ENCODE data around the gene DDX31. TPM values are rescaled to one million over a fixed set of nuclear protein-coding genes. Genes with fewer than 3 reads are reported as not detected.

The DDX31 gene
- total RNA-seq, 1 experiment from 2014 or later: 21.8 TPM

DNA sequence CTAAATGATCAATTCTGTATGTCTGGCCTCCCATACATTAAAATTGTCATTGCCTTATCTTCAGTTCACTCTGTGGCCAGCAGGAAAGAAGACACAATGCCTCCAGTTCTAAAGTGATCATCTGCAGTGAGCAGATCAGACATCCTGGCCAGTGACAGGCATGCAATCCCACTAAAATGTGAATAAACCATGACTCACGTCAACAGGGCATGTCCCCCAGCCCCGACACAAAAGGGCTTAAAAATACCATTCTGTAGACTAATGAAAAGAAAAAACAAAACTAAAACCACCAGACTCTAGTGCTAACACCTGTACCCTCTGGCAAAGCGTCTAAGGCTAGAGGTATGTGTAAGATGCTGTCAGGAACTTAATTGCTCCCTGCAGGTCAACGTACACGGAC lies 38.5 kb downstream of the DDX31 start:
- no peak for DNase-seq
- no peak overlapping the region for H2AFZ ChIP-seq (ENCODE audit: low read length)
- no peaks in the 10 kb centered on the region for H3K27me3 ChIP-seq (ENCODE audit: low read length)
- H3K4me3 ChIP-seq (ENCODE audit: low read length): no peak overlapping the region
- peaks cover 26% of the 10 kb centered on the region; the same call in 1 of the 2 replicates for H3K36me3 ChIP-seq (ENCODE audit: insufficient read depth, low read length)
- no peak overlapping the region for H3K9ac ChIP-seq (ENCODE audit: low read length)
- H3K4me2 ChIP-seq (ENCODE audit: low read depth, low read length, poor library complexity, severe bottlenecking): no peak overlapping the region
- no peaks in the 10 kb centered on the region for H3K9me3 ChIP-seq (ENCODE audit: low read length)
- no peaks in the 10 kb centered on the region for H3K79me2 ChIP-seq (ENCODE audit: low read length)
- H4K20me1 ChIP-seq (ENCODE audit: insufficient read depth, low read depth, low read length): no peaks in the 10 kb centered on the region
- H3K27ac ChIP-seq (ENCODE audit: low read length): no peak overlapping the region
- H3K4me1 ChIP-seq (ENCODE audit: low read length): no peaks in the 10 kb centered on the region
- H3K9me2 ChIP-seq (replicated peaks; ENCODE audit: insufficient read depth, low read length): no peaks in the 10 kb centered on the region

DNA sequence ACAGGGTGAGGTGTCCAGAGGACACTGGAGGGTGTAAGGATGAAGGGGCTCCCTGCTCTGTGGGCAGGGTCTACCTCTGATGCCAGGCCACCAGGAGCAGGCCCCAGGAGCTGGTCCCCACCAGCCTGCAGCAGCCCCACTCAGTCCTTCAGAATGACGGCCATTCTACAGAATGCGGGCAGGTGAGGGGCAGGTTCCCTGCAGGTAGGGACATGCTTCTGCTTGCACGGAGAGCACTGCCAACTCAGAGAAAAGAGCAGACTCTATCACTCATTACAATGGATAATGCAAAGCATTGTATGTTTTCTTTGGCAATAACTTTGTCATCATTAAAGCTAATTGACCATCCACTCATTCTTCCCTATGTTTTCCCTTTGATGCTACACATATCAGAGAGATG lies 39.0 kb downstream of the DDX31 start:
- Histone ChIP-seq H3K27ac (ENCODE audit: low read length) (no peak overlapping the region), H3K27me3 (ENCODE audit: low read length) (no peaks in the 10 kb centered on the region), H3K9me3 (ENCODE audit: low read length) (no peaks in the 10 kb centered on the region), H3K36me3 (ENCODE audit: insufficient read depth, low read length) (peaks cover 26% of the 10 kb centered on the region; the same call in 1 of the 2 replicates), H3K79me2 (ENCODE audit: low read length) (no peaks in the 10 kb centered on the region), H4K20me1 (ENCODE audit: insufficient read depth, low read depth, low read length) (no peaks in the 10 kb centered on the region), H3K4me3 (ENCODE audit: low read length) (no peak overlapping the region), H2AFZ (ENCODE audit: low read length) (no peak overlapping the region), H3K9ac (ENCODE audit: low read length) (no peak overlapping the region), H3K4me1 (ENCODE audit: low read length) (no peaks in the 10 kb centered on the region), H3K9me2 (replicated peaks; ENCODE audit: insufficient read depth, low read length) (no peaks in the 10 kb centered on the region), H3K4me2 (ENCODE audit: low read depth, low read length, poor library complexity, severe bottlenecking) (no peak overlapping the region)
- DNase-seq: no peak

DNA sequence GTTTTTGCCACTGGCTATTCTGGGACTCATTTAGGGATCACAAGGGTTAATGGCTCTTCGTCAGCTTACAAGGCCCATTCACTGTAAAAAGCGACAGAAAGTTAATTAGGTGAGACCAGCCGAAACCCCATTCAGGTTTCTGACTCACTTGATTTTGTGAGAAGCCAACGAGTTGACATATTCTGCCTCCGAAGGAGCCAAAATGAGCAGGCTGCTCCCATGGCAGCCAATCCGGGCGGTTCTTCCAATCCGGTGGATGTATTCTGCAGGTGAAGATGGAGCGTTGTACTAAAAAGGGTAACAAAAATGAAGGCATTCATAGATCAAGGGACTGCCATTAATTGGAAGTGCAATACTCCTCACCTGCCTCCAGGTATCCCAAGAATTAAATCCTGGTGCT lies 39.7 kb downstream of the DDX31 start:
- no peaks in the 10 kb centered on the region for H4K20me1 ChIP-seq (ENCODE audit: insufficient read depth, low read depth, low read length)
- H3K36me3 ChIP-seq (ENCODE audit: insufficient read depth, low read length): peaks cover 31% of the 10 kb centered on the region; the same call in 1 of the 2 replicates
- H3K27me3 ChIP-seq (ENCODE audit: low read length): no peaks in the 10 kb centered on the region
- H3K4me1 ChIP-seq (ENCODE audit: low read length): no peaks in the 10 kb centered on the region
- no peaks in the 10 kb centered on the region for H3K79me2 ChIP-seq (ENCODE audit: low read length)
- H3K27ac ChIP-seq (ENCODE audit: low read length): no peak overlapping the region
- H3K9me2 ChIP-seq (replicated peaks; ENCODE audit: insufficient read depth, low read length): no peaks in the 10 kb centered on the region
- no peak overlapping the region for H3K4me3 ChIP-seq (ENCODE audit: low read length)
- DNase-seq: no peak
- no peak overlapping the region for H3K4me2 ChIP-seq (ENCODE audit: low read depth, low read length, poor library complexity, severe bottlenecking)
- no peak overlapping the region for H3K9ac ChIP-seq (ENCODE audit: low read length)
- H2AFZ ChIP-seq (ENCODE audit: low read length): no peak overlapping the region
- H3K9me3 ChIP-seq (ENCODE audit: low read length): no peaks in the 10 kb centered on the region

DNA sequence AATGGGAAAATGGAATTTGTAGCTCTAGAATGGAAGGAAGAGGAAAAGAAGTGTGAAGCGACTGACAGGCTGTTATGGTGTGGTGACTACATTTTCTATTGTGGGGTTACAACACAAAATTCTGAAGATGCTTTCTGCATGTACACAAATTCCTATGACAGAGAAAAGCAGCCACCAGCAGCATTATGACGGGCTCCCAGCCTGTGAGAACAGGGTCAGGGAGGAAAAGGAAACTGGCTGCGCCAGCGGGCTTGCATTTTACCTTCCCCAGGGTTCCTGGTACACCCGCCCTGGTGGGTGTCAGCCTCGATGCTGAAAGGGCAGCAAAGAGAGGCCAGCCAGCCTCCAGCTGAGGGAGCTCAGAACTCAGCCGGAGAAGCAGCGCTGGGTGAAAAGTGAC lies 41.0 kb downstream of the DDX31 start:
- no peak overlapping the region for H3K4me2 ChIP-seq (ENCODE audit: low read depth, low read length, poor library complexity, severe bottlenecking)
- no peak overlapping the region for H3K4me3 ChIP-seq (ENCODE audit: low read length)
- H3K79me2 ChIP-seq (ENCODE audit: low read length): no peaks in the 10 kb centered on the region
- H3K36me3 ChIP-seq (ENCODE audit: insufficient read depth, low read length): peaks cover 30% of the 10 kb centered on the region; the same call in 1 of the 2 replicates
- no peaks in the 10 kb centered on the region for H3K9me2 ChIP-seq (replicated peaks; ENCODE audit: insufficient read depth, low read length)
- H3K27me3 ChIP-seq (ENCODE audit: low read length): no peaks in the 10 kb centered on the region
- no peaks in the 10 kb centered on the region for H4K20me1 ChIP-seq (ENCODE audit: insufficient read depth, low read depth, low read length)
- no peaks in the 10 kb centered on the region for H3K9me3 ChIP-seq (ENCODE audit: low read length)
- H2AFZ ChIP-seq (ENCODE audit: low read length): no peak overlapping the region
- no peak overlapping the region for H3K9ac ChIP-seq (ENCODE audit: low read length)
- no peaks in the 10 kb centered on the region for H3K4me1 ChIP-seq (ENCODE audit: low read length)
- DNase-seq: no peak
- no peak overlapping the region for H3K27ac ChIP-seq (ENCODE audit: low read length)

DNA sequence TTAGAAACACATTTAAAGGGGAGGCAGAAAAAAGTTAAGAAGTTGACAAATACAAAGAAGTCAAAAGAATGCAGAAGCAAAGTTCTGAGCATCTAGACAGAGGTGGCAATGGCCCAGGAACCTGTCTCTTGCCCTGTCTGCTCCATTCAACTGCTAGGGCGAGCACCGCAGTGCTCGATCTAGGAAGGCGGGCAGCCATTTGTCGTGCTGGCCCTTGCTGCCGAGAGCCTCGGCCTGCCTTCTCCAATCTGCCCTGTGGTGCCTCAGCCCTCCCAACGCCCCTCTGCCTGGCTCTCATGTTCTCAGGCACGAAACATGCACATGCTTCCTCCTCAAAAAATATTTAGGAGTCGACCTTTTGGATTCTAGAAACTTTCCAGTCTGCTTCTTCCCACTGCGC lies 42.2 kb downstream of the DDX31 start:
- DNase-seq: no peak
- no peaks in the 10 kb centered on the region for H3K9me3 ChIP-seq (ENCODE audit: low read length)
- H3K27ac ChIP-seq (ENCODE audit: low read length): no peak overlapping the region
- H3K4me2 ChIP-seq (ENCODE audit: low read depth, low read length, poor library complexity, severe bottlenecking): no peak overlapping the region
- H3K4me3 ChIP-seq (ENCODE audit: low read length): no peak overlapping the region
- H3K79me2 ChIP-seq (ENCODE audit: low read length): no peaks in the 10 kb centered on the region
- no peak overlapping the region for H2AFZ ChIP-seq (ENCODE audit: low read length)
- H3K9ac ChIP-seq (ENCODE audit: low read length): no peak overlapping the region
- no peaks in the 10 kb centered on the region for H3K4me1 ChIP-seq (ENCODE audit: low read length)
- no peaks in the 10 kb centered on the region for H4K20me1 ChIP-seq (ENCODE audit: insufficient read depth, low read depth, low read length)
- no peaks in the 10 kb centered on the region for H3K27me3 ChIP-seq (ENCODE audit: low read length)
- H3K9me2 ChIP-seq (replicated peaks; ENCODE audit: insufficient read depth, low read length): no peaks in the 10 kb centered on the region
- H3K36me3 ChIP-seq (ENCODE audit: insufficient read depth, low read length): peaks cover 25% of the 10 kb centered on the region; the same call in 1 of the 2 replicates

DNA sequence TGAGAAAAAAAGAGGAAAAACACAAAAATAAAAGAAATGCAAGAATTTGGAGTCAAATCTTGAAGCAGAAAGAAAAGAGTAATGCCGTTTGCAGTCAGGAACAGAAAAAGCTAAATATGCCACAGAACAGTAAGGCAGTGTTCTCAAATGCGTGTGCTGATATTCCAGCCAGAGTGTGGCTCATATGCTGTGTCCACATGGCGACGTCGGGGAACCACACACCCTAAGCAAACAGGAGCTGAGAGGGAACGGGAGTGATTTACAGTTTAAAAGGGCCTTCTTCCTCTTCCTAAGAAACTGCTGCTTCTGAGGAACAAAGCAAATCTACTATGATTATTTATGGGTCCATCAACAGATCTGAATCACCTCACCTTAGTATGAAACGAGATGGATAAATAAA lies 42.7 kb downstream of the DDX31 start:
- DNase-seq: no peak
- H3K4me1 ChIP-seq (ENCODE audit: low read length): no peaks in the 10 kb centered on the region
- no peak overlapping the region for H2AFZ ChIP-seq (ENCODE audit: low read length)
- H3K9ac ChIP-seq (ENCODE audit: low read length): no peak overlapping the region
- H3K27ac ChIP-seq (ENCODE audit: low read length): no peak overlapping the region
- no peaks in the 10 kb centered on the region for H3K79me2 ChIP-seq (ENCODE audit: low read length)
- no peak overlapping the region for H3K4me2 ChIP-seq (ENCODE audit: low read depth, low read length, poor library complexity, severe bottlenecking)
- no peaks in the 10 kb centered on the region for H3K9me2 ChIP-seq (replicated peaks; ENCODE audit: insufficient read depth, low read length)
- peaks cover 29% of the 10 kb centered on the region; the same call in 1 of the 2 replicates for H3K36me3 ChIP-seq (ENCODE audit: insufficient read depth, low read length)
- H3K27me3 ChIP-seq (ENCODE audit: low read length): no peaks in the 10 kb centered on the region
- no peak overlapping the region for H3K4me3 ChIP-seq (ENCODE audit: low read length)
- no peaks in the 10 kb centered on the region for H3K9me3 ChIP-seq (ENCODE audit: low read length)
- H4K20me1 ChIP-seq (ENCODE audit: insufficient read depth, low read depth, low read length): no peaks in the 10 kb centered on the region

DNA sequence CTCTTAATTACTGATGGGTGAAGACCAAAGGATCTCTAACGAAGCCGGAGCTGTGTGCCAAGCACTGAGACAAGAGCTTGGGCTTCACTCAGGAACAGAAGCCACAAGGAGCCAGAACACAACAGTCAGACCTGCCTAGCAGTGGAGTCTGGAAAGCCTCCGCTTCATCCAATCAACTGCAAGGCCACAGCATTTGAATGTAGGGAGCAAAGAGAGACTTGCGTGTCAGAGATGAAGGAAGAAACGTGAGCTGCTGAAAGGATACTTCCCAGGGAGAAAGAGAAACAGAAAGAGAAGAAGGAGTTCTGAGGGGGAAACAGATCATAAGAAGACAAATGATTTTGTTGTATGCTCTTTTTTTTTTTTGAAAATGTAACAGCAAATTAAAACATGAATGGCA lies 43.5 kb downstream of the DDX31 start:
- DNase-seq: no peak
- no peak overlapping the region for H3K9ac ChIP-seq (ENCODE audit: low read length)
- peaks cover 30% of the 10 kb centered on the region; the same call in 1 of the 2 replicates for H3K36me3 ChIP-seq (ENCODE audit: insufficient read depth, low read length)
- H3K4me3 ChIP-seq (ENCODE audit: low read length): no peak overlapping the region
- no peak overlapping the region for H2AFZ ChIP-seq (ENCODE audit: low read length)
- H3K27me3 ChIP-seq (ENCODE audit: low read length): no peaks in the 10 kb centered on the region
- H3K9me2 ChIP-seq (replicated peaks; ENCODE audit: insufficient read depth, low read length): no peaks in the 10 kb centered on the region
- no peak overlapping the region for H3K4me2 ChIP-seq (ENCODE audit: low read depth, low read length, poor library complexity, severe bottlenecking)
- no peaks in the 10 kb centered on the region for H3K79me2 ChIP-seq (ENCODE audit: low read length)
- H3K27ac ChIP-seq (ENCODE audit: low read length): no peak overlapping the region
- H3K4me1 ChIP-seq (ENCODE audit: low read length): no peaks in the 10 kb centered on the region
- H4K20me1 ChIP-seq (ENCODE audit: insufficient read depth, low read depth, low read length): no peaks in the 10 kb centered on the region
- no peaks in the 10 kb centered on the region for H3K9me3 ChIP-seq (ENCODE audit: low read length)

DNA sequence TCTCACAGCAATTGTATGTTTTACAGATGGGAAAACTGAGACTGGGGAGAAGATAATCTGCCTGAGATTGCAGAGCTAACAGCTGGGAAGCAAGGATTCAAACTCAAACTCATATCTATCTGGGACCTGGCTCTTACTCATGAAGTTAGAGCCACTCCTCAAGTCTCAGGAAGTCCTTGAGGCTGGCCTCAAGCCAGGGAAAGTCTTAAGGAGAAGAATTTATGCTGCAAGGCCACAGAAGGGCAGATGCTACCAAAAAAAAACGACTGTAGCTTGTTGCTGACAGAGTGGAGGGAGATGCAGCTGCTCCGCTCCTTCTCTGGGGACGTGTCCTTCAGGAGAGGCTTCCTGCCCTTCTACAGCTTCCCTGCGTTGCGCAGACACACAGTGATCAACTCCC lies 47.6 kb downstream of the DDX31 start:
- Histone ChIP-seq H3K4me3 (ENCODE audit: low read length) (no peak overlapping the region), H4K20me1 (ENCODE audit: insufficient read depth, low read depth, low read length) (no peaks in the 10 kb centered on the region), H3K4me1 (ENCODE audit: low read length) (no peaks in the 10 kb centered on the region), H3K9me3 (ENCODE audit: low read length) (no peaks in the 10 kb centered on the region), H3K4me2 (ENCODE audit: low read depth, low read length, poor library complexity, severe bottlenecking) (no peak overlapping the region), H3K36me3 (ENCODE audit: insufficient read depth, low read length) (peaks cover 28% of the 10 kb centered on the region; the same call in 1 of the 2 replicates), H2AFZ (ENCODE audit: low read length) (no peak overlapping the region), H3K9ac (ENCODE audit: low read length) (no peak overlapping the region), H3K27me3 (ENCODE audit: low read length) (no peaks in the 10 kb centered on the region), H3K79me2 (ENCODE audit: low read length) (no peaks in the 10 kb centered on the region), H3K27ac (ENCODE audit: low read length) (no peak overlapping the region), H3K9me2 (replicated peaks; ENCODE audit: insufficient read depth, low read length) (no peaks in the 10 kb centered on the region)
- no peak for DNase-seq

DNA sequence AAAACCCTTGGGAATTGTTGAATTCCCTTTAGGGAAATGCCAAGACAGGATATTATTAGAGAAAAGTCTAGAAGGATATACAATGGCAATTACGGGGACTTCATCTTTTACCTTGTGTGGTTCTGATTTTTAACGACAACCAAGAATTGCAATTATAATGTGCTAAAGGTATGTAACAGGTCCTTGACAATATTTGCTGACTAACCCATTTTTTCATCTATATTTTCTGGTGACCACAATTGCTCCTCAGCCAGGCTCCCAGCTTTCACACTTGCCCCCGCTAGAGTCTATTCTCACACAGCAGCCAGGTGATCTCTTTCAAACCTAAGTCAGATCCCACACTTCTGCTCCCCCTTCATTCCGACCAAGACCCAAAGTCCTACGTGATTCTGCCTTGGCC lies 53.1 kb downstream of the DDX31 start:
- Histone ChIP-seq H3K9me3 (ENCODE audit: low read length) (no peaks in the 10 kb centered on the region), H3K27ac (ENCODE audit: low read length) (no peak overlapping the region), H3K27me3 (ENCODE audit: low read length) (no peaks in the 10 kb centered on the region), H3K36me3 (ENCODE audit: insufficient read depth, low read length) (peaks cover 46% of the 10 kb centered on the region; the same call in 1 of the 2 replicates), H3K79me2 (ENCODE audit: low read length) (no peaks in the 10 kb centered on the region), H3K9me2 (replicated peaks; ENCODE audit: insufficient read depth, low read length) (no peaks in the 10 kb centered on the region), H4K20me1 (ENCODE audit: insufficient read depth, low read depth, low read length) (no peaks in the 10 kb centered on the region), H3K9ac (ENCODE audit: low read length) (no peak overlapping the region), H3K4me3 (ENCODE audit: low read length) (no peak overlapping the region), H3K4me2 (ENCODE audit: low read depth, low read length, poor library complexity, severe bottlenecking) (no peak overlapping the region), H3K4me1 (ENCODE audit: low read length) (peaks cover 5% of the 10 kb centered on the region; the same call in 1 of the 2 replicates), H2AFZ (ENCODE audit: low read length) (no peak overlapping the region)
- no peak for DNase-seq

All from Karpas-422 (cell line).